Endothelial cell of umbilical vein (primary cell): ENCODE data around the gene TSR3. TPM values are rescaled to one million over a fixed set of nuclear protein-coding genes. Genes with fewer than 3 reads are reported as not detected.

Experiments
- BruUV-seq: library from RNA; stranded (reverse); fragments of 400-500 nt; replicated peaks from 2 replicates; lab custom pipeline; 2021; lab: Mats Ljungman, UMichigan
- CTCF ChIA-PET: fragments of 300-600, 350-600 bp; sonication (Branson Sonifier 250); formaldehyde crosslinking; loops from one replicate; lab custom pipeline; 2021; ENCODE audit warnings: antibody characterized with exemption, inconsistent platforms; lab: Charles Lee
- POLR2A ChIA-PET: fragments of 300-600, 350-600 bp; sonication (Branson Sonifier 250); formaldehyde crosslinking; loops from one replicate; lab custom pipeline; 2021; ENCODE audit warnings: antibody characterized with exemption, inconsistent platforms; lab: Charles Lee
- DNase-seq: peaks from one replicate; pipeline ENCODE4 v3.0.0-alpha.2; 2011; ENCODE audit warnings: low read depth, low spot score
- FAIRE-seq: peaks from 2 replicates; lab custom pipeline; 2011; peaks lifted over from hg19 to GRCh38; lab: Jason Lieb, UNC
- H2AFZ ChIP-seq: 2 replicates; pipeline ENCODE4 v1.6.0; 2012; ENCODE audit warnings: low read depth, low read length, control low read depth, inconsistent platforms
- H3K27ac ChIP-seq: 2 replicates; pipeline ENCODE4 v1.5.1; 2011; ENCODE audit warnings: low read depth, mild to moderate bottlenecking, control low read depth, low read length, moderate library complexity; ENCODE audit not compliant: insufficient read depth
- H3K27me3 ChIP-seq, 2 experiments: 2 replicates each; pipeline versions ENCODE4 v1.6.0 to v1.6.1; 2011; ENCODE audit warnings: low read length in 2 of 2, mixed read lengths in 1 of 2; ENCODE audit not compliant: control insufficient read depth in 2 of 2, insufficient read depth in 2 of 2
- H3K36me3 ChIP-seq, 2 experiments: 2 replicates in 1 of 2; 3 replicates in 1 of 2; pipeline ENCODE4 v1.5.1; 2011; ENCODE audit warnings: low read length in 2 of 2, mild to moderate bottlenecking in 1 of 2, moderate library complexity in 1 of 2; ENCODE audit not compliant: control insufficient read depth in 2 of 2, insufficient read depth in 2 of 2; ENCODE audit errors: extremely low read depth in 1 of 2
- H3K4me1 ChIP-seq: 3 replicates; pipeline ENCODE4 v1.5.1; 2011; ENCODE audit warnings: mild to moderate bottlenecking, low read length; ENCODE audit not compliant: control insufficient read depth, insufficient read depth; ENCODE audit errors: extremely low read depth
- H3K4me2 ChIP-seq: 2 replicates; pipeline ENCODE4 v1.6.1; 2011; ENCODE audit warnings: low read length, control low read depth, mixed read lengths; ENCODE audit not compliant: insufficient read depth
- H3K4me3 ChIP-seq, 3 experiments: fragments of 200-600 bp in 1 of 3; sonication (generic), shearing (Covaris generic) in 1 of 3; replicated peaks in 1 of 3; 2 replicates each; pipeline ENCODE4 v1.5.1; 2011 to 2016; ENCODE audit warnings: control low read depth in 3 of 3, low read length in 3 of 3, mild to moderate bottlenecking in 2 of 3, inconsistent platforms in 1 of 3, low read depth in 1 of 3, moderate library complexity in 1 of 3; ENCODE audit not compliant: insufficient read depth in 1 of 3
- H3K79me2 ChIP-seq: 2 replicates; pipeline ENCODE4 v1.6.0; 2012; ENCODE audit warnings: low read length, inconsistent platforms; ENCODE audit not compliant: control insufficient read depth, insufficient read depth
- H3K9ac ChIP-seq: replicated peaks from 2 replicates; pipeline ENCODE3; 2011; ENCODE audit warnings: low read length, control low read depth; ENCODE audit not compliant: insufficient read depth; ENCODE audit errors: extremely low read depth
- H3K9me1 ChIP-seq: replicated peaks from 3 replicates; pipeline ENCODE4 v1.6.0; 2011; ENCODE audit warnings: mild to moderate bottlenecking, low read length; ENCODE audit not compliant: control insufficient read depth, insufficient read depth; ENCODE audit errors: extremely low read depth
- H3K9me3 ChIP-seq: replicated peaks from 2 replicates; pipeline ENCODE4 v1.5.1; 2012; ENCODE audit warnings: low read length, inconsistent platforms; ENCODE audit not compliant: control insufficient read depth, insufficient read depth
- H4K20me1 ChIP-seq: replicated peaks from 2 replicates; pipeline ENCODE3; 2011; ENCODE audit warnings: mild to moderate bottlenecking, low read length; ENCODE audit not compliant: control insufficient read depth, insufficient read depth; ENCODE audit errors: extremely low read depth
- CTCF ChIP-seq, 2 donors: IDR thresholded peaks; 1 replicate in 1 of 2; 2 replicates in 1 of 2; pipeline ENCODE4 v1.5.1; 2011; ENCODE audit warnings: low read length in 2 of 2, mild to moderate bottlenecking in 2 of 2, moderate library complexity in 2 of 2, control low read depth in 1 of 2, inconsistent platforms in 1 of 2, low read depth in 1 of 2; ENCODE audit not compliant: insufficient read depth in 1 of 2; ENCODE audit errors: extremely low read depth in 1 of 2
- EZH2 ChIP-seq: IDR thresholded peaks from 2 replicates; pipeline ENCODE4 v1.6.1; 2012; ENCODE audit warnings: borderline replicate concordance, low read depth, mild to moderate bottlenecking, moderate library complexity, low read length, inconsistent platforms; ENCODE audit not compliant: severe bottlenecking
- FOS ChIP-seq: IDR thresholded peaks from 2 replicates; pipeline ENCODE4 v1.6.1; 2011; ENCODE audit warnings: mild to moderate bottlenecking, low read length, moderate library complexity, borderline replicate concordance; ENCODE audit not compliant: insufficient read depth
- GATA2 ChIP-seq: IDR thresholded peaks from 2 replicates; pipeline ENCODE4 v1.7.0; 2011; ENCODE audit warnings: low read depth, mild to moderate bottlenecking, moderate library complexity, mixed read lengths, low read length; ENCODE audit not compliant: insufficient read length, insufficient read depth
- JUN ChIP-seq: IDR thresholded peaks from 2 replicates; pipeline ENCODE4 v1.6.1; 2011; ENCODE audit warnings: borderline replicate concordance, low read depth; ENCODE audit not compliant: insufficient read length, insufficient read depth
- MAX ChIP-seq: IDR thresholded peaks from 2 replicates; pipeline ENCODE4 v1.6.1; 2011; ENCODE audit not compliant: insufficient read depth, insufficient read length
- MYC ChIP-seq: IDR thresholded peaks from one replicate; pipeline ENCODE4 v1.6.1; 2011; ENCODE audit warnings: mild to moderate bottlenecking, low read depth, low read length
- POLR2A ChIP-seq: IDR thresholded peaks from 2 replicates; pipeline ENCODE4 v1.6.1; 2012; ENCODE audit warnings: low read depth, mild to moderate bottlenecking, control low read depth, low read length
- POLR2AphosphoS5 ChIP-seq: IDR thresholded peaks from 2 replicates; pipeline ENCODE4 v1.6.1; 2012; ENCODE audit warnings: low read depth, mild to moderate bottlenecking, control low read depth, low read length, moderate library complexity; ENCODE audit not compliant: insufficient read depth
- dilution Hi-C: fragments of 300-500 bp; cut with MboI; formaldehyde crosslinking; loops from one replicate; pipeline ENCODE4 v1.15.0; 2019; ENCODE audit warnings: low sequenced_read_pairs; ENCODE audit not compliant: extremely low pct_ligation_motif_present
- intact Hi-C: fragments of 100-400 bp; cut with micrococcal nuclease; formaldehyde crosslinking; loops from one replicate; pipeline ENCODE4 v1.10.0; 2022
- polyA plus RNA-seq, 4 experiments: library from polyadenylated mRNA; depleted of rRNA in 3 of 4; stranded (reverse) in 3 of 4; unstranded in 1 of 4; fragments of >200 nt; gene quantifications; 2 replicates each; pipeline versions ENCODE4 v1.2.1 to v1.2.3, GENCODE V29; 2011 to 2012; ENCODE audit warnings: missing spikeins in 1 of 4
- total RNA-seq: library from RNA; stranded (reverse); gene quantifications from 2 replicates; pipeline ENCODE4 v1.2.3, GENCODE V29; 2021

TSR3 gene
- total and polyA plus RNA-seq, 2 donors (not counting 3 experiments of a cell fraction or from before 2014, with no cell fraction given), result 65.4 to 82.7 TPM

DNA sequence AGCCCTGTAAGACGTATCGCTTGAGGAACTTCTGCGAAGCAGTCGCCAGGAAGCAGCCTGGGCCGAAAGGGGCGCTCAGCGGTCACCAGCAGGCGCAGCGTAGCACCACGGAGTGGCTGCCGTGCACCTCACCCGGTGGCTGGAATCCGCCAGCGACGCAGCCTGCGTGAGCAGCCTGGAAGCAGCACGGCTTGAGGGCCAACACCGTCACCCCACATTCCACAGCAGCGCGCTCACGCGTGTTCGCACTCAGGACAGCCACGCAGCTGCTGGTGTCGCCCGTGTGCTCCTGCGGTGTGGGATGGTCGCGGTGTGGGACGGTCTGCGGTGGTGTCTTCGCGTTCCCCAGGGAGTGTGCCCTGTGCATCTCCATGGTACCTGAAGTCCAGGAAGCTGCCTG lies 32.6 kb downstream of the TSR3 start:
- no TSS peak for BruUV-seq

More for the DNA sequence above, 32.6 kb downstream of the TSR3 start:
- Histone ChIP-seq H3K4me1 (no peaks in the 10 kb centered on the region), H3K27me3 (no peaks in the 10 kb centered on the region), H3K9me3 (no peaks in the 10 kb centered on the region), H3K36me3 (peaks cover 19 to 76% of the 10 kb centered on the region in 2 experiments), H3K4me2 (no peak overlapping the region), H2AFZ (no peak overlapping the region), H3K79me2 (peaks cover 39% of the 10 kb centered on the region), H3K9ac (no peak overlapping the region), H4K20me1 (no peaks in the 10 kb centered on the region), H3K4me3 (no peak overlapping the region), H3K9me1 (no peaks in the 10 kb centered on the region), H3K27ac (no peak overlapping the region)
- TF ChIP-seq GATA2 (no peak), POLR2A (no peak), CTCF (IDR thresholded peaks at IDR 0.05; ENCODE audit: extremely low read depth in 1 of 2, insufficient read depth in 1 of 2, low read depth in 1 of 2, low read length in 2 of 2) (no peak), POLR2AphosphoS5 (no peak), JUN (no peak), FOS (no peak), MAX (no peak), EZH2 (no peak), MYC (no peak)
- FAIRE-seq, result no peak
- ChIA-PET CTCF (no interaction called here), POLR2A (no interaction called here)
- intact Hi-C loops (no loop called here), dilution Hi-C loops (no loop called here)
- DNase-seq, result no peak
